22Rv1 (cell line): ENCODE results near the gene PRKAA1.
A peak's percentile ranks its signal among the peaks of the same experiment; 100 is the strongest.

ENCODE experiments used
- H3K27ac ChIP-seq: fragments of 450-650 bp; 2 replicates; pipeline ENCODE4 v1.5.1; 2017
- ZFX ChIP-seq: fragments of 450-650 bp; IDR thresholded peaks from 2 replicates; pipeline ENCODE4 v1.6.1; 2017; ENCODE audit warnings: antibody characterized with exemption, borderline replicate concordance
- TF ChIP-seq, protein P1 (sequence below): fragments of 450-650 bp; IDR thresholded peaks from 2 replicates; pipeline ENCODE4 v1.5.1; 2017; ENCODE audit warnings: mild to moderate bottlenecking

The PRKAA1 gene

DNA sequence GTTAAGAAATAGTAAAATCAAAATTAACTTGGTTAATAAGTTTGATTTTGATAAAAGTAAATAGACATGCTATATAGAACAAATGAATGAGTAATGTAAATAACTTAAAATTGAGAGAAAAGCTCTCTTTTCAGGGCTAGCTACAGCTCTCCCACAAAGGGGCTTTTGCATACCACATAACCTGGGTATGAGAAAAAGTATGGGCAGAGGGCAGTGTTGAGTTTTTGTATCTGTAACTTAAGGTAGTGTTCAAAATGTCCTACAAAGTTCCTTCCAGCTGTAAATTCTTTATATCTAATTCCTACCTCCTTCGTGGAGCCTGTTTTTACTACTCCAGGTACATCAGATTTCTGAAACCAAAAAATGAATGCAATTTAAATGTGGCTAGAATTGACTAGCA is 23.6 kb downstream of the PRKAA1 start:
- H3K27ac ChIP-seq = peak overlapping the region; percentile 65
- no peak for TF ChIP-seq ZFX
- TF ChIP-seq, protein P1, sequence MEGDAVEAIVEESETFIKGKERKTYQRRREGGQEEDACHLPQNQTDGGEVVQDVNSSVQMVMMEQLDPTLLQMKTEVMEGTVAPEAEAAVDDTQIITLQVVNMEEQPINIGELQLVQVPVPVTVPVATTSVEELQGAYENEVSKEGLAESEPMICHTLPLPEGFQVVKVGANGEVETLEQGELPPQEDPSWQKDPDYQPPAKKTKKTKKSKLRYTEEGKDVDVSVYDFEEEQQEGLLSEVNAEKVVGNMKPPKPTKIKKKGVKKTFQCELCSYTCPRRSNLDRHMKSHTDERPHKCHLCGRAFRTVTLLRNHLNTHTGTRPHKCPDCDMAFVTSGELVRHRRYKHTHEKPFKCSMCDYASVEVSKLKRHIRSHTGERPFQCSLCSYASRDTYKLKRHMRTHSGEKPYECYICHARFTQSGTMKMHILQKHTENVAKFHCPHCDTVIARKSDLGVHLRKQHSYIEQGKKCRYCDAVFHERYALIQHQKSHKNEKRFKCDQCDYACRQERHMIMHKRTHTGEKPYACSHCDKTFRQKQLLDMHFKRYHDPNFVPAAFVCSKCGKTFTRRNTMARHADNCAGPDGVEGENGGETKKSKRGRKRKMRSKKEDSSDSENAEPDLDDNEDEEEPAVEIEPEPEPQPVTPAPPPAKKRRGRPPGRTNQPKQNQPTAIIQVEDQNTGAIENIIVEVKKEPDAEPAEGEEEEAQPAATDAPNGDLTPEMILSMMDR = 0 out of 2 replicates have a peak, but pooled peaks have one; percentile 9

DNA sequence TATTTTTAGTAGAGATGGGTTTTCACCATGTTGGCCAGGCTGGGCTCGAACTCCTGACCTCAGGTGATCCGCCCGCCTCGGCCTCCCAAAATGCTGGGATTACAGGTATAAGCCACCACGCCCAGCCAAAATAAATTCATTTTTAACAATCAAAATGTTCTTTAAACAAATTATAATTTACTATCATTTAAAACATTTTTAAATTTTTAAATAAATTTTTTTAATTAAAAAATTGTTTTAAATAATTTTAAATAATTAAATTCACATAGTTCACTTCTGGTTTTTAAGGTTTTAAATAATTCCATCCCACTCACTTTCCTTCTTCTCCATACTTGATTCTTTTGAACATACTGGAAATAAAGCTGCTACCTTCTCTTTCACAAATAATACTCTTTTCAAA is 27.4 kb downstream of the PRKAA1 start:
- TF ChIP-seq ZFX = no peak
- TF ChIP-seq, protein P1 = no peak
- H3K27ac ChIP-seq = no peak overlapping the region

DNA sequence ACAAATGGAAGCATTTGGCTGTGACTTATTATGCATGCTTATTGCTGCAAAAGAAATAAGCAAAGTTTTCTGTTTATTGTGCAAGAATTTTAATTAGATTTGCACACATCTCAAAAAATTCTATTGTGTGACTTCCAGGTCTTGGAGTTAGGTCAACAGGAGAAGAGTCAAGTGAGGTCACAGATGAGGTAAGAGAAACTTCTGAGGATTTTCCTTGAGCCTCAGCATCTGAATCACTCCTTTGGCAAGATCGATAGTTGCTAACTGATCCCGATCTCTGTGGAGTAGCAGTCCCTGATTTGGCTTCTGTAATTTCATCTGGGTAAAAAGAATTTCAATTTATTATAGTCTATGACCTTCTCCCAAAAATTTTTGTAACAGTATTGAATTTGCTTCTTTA is 35.5 kb downstream of the PRKAA1 start:
- H3K27ac ChIP-seq = no peak overlapping the region

DNA sequence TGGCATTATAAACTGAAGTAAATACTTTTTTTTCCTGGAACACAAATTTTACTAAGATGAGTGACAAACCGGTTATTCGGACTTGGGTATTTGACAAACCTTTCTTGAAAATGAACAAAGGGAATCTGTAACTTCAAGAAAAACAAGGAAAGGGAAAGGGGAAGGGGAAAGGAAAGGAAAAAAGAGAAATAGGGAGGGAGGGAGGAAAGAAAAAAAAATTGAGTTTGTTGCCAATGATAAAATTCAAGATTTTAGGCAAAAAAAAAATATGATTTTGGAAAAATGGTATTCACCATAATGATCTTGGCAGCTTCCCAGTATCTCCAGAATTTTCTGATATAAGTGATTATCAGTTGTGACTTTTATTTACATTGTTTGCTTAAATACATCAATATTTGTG is 40.8 kb downstream of the PRKAA1 start:
- TF ChIP-seq, protein P1 = no peak
- no peak for TF ChIP-seq ZFX
- peak overlapping the region; percentile 89 for H3K27ac ChIP-seq

More for the DNA sequence above, 35.5 kb downstream of the PRKAA1 start:
- no peak for TF ChIP-seq ZFX
- TF ChIP-seq, protein P1 = no peak

DNA sequence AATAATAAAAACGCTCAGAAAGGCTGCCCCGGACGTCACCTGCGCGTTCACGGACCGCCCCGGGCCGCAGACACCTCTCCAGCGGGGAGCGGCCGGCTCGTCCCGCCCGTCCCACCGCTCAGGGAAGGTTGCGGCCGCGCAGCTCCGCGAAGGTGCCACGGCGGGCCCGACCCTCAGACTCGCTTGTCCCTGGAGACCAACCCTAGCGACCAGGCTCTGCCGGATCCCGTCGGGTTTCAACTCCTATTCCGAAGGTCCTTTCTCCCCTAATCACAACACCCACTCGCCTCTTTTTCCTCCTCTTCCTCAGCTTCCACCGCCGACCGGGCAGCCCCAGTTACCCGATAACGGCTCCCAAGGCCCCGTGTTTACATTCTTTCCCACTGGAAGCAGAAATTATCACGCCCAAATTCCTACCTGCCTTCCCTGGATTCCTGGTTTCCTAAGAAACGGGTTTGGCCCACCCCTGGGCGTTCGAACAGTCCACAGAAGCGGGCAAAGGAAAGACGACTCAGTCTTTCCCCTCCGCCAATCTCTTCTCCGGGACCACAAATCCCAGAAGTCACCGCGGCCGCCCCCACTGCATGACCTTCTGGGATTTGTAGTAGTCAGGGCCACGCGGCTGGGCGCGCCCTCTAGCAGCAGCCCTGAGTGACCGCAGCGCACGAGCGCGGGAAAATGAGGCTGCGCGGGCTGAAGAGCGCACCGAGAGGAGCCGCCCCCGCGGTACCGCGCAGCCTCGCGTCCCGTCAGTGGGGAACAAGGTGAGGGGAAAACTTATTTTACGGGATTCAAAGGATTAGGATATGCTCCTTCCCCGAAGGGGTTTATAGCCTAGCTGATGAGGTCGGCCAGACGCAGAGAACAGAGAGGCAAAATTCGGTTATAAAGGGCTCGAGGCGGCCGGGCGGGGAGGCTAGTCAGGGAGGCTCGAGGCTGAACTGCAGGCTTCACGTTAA is 42.5 kb downstream of the PRKAA1 start, which contains the start of gene TTC33:
Gene TTC33, minus strand, starts transcription at position 555 of the 959 bp plus-strand sequence. CDS start 8,943 bp downstream, outside the sequence.
- H3K27ac ChIP-seq = peak within 1 kb of the TSS; percentile 89
- TF ChIP-seq, protein P1 = peak; percentile 86
- TF ChIP-seq ZFX = no peak

DNA sequence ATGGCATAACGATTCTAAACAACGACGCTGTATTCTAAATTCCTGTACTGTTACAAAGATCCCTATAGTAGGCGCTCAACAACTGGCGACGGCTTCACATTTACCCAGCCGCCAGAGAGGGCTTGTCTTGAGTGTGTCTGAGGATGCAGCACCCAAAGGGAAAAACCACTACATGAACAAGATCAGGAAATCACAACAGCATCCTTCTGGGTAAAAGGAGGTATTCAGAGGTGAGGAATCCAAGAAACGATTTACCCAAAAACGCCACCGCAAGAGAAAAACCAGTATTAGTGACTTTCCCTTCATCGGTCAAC is 43.1 kb downstream of the PRKAA1 start:
- TF ChIP-seq, protein P1 = peak; percentile 85
- TF ChIP-seq ZFX = no peak
- peak overlapping the region; percentile 89 for H3K27ac ChIP-seq
